Activated CD4-positive, CD25-positive, alpha-beta regulatory T cell (primary cell): ENCODE data around the gene DDIAS.
"Not testable (repeated sequence)": the region's sequence is repeated elsewhere in the genome, so short reads cannot be mapped to it uniquely, and the experiment has no call there.

Experiments
- DNase-seq, 4 experiments: peaks; one replicate each; lab custom pipeline; 2025; lab: John Stamatoyannopoulos, UW

Gene DDIAS

GRCh38 chr11:82901165-82901921 is at the start of gene DDIAS:
Gene DDIAS (plus strand): TSS chr11:82901736. CDS start chr11:82914739, 13,003 bp downstream.
- DNase-seq: peak; percentile 75 to 87 (median 82)

GRCh38 chr11:82854242-82854641 is 47.3 kb upstream of the DDIAS start:
- no peak for DNase-seq

GRCh38 chr11:82854916-82855315 is 46.6 kb upstream of the DDIAS start:
- DNase-seq: not testable (repeated sequence)

- no peak for DNase-seq
Measured at GRCh38 chr11:82855616-82856015, 45.9 kb upstream of the DDIAS start.

- no peak for DNase-seq
Measured at GRCh38 chr11:82857145-82857544, 44.4 kb upstream of the DDIAS start.

- DNase-seq: no peak
Measured at GRCh38 chr11:82858133-82858532, 43.4 kb upstream of the DDIAS start.

- DNase-seq: no peak
Measured at GRCh38 chr11:82858556-82859091, 42.9 kb upstream of the DDIAS start.

GRCh38 chr11:82859750-82860149 is 41.8 kb upstream of the DDIAS start:
- no peak for DNase-seq

- no peak for DNase-seq
Measured at GRCh38 chr11:82862379-82862778, 39.2 kb upstream of the DDIAS start.

- no peak for DNase-seq
Measured at GRCh38 chr11:82863209-82863608, 38.3 kb upstream of the DDIAS start.

GRCh38 chr11:82864268-82864667 is 37.3 kb upstream of the DDIAS start:
- DNase-seq: no peak

- DNase-seq: no peak
Measured at GRCh38 chr11:82865841-82866240, 35.7 kb upstream of the DDIAS start.

GRCh38 chr11:82867495-82868082 is 33.9 kb upstream of the DDIAS start:
- DNase-seq: peak; percentile 50 to 68 (median 58)

GRCh38 chr11:82869657-82870056 is 31.9 kb upstream of the DDIAS start:
- DNase-seq: no peak

- no peak for DNase-seq
Measured at GRCh38 chr11:82871646-82872045, 29.9 kb upstream of the DDIAS start.

GRCh38 chr11:82872377-82873150 is 29.0 kb upstream of the DDIAS start:
- DNase-seq: no peak

GRCh38 chr11:82873919-82874333 is 27.6 kb upstream of the DDIAS start:
- no peak for DNase-seq

- no peak for DNase-seq
Measured at GRCh38 chr11:82874646-82875523, 26.7 kb upstream of the DDIAS start.

GRCh38 chr11:82883853-82884252 is 17.7 kb upstream of the DDIAS start:
- no peak for DNase-seq

- no peak for DNase-seq
Measured at GRCh38 chr11:82889133-82890001, 12.2 kb upstream of the DDIAS start.

- no peak for DNase-seq
Measured at GRCh38 chr11:82890002-82890341, 11.6 kb upstream of the DDIAS start.
